Hematopoietic multipotent progenitor cell (in vitro differentiated cells): ENCODE measurements around the gene HOXD11. TPM values are rescaled to one million over a fixed set of nuclear protein-coding genes. Genes with fewer than 3 reads are reported as not detected.

Source experiments
- DNase-seq, 3 donors: peaks; one replicate each; pipeline ENCODE4 v3.0.0-alpha.2; 2011 to 2015; ENCODE audit warnings: low read depth in 2 of 3, low spot score in 2 of 3
- total RNA-seq: library from RNA; depleted of rRNA; stranded (reverse); fragments of >200 nt; gene quantifications from one replicate; pipeline ENCODE4 v1.2.3, GENCODE V29; 2012

The HOXD11 gene
- total RNA-seq, 1 donor: not detected

- no peak for DNase-seq
These were observed 3.3 kb upstream of the HOXD11 start for GRCh38 chr2:176103742-176104315.

GRCh38 chr2:176104316-176105077, 2.6 kb upstream of the HOXD11 start:
- no peak for DNase-seq

DNA sequence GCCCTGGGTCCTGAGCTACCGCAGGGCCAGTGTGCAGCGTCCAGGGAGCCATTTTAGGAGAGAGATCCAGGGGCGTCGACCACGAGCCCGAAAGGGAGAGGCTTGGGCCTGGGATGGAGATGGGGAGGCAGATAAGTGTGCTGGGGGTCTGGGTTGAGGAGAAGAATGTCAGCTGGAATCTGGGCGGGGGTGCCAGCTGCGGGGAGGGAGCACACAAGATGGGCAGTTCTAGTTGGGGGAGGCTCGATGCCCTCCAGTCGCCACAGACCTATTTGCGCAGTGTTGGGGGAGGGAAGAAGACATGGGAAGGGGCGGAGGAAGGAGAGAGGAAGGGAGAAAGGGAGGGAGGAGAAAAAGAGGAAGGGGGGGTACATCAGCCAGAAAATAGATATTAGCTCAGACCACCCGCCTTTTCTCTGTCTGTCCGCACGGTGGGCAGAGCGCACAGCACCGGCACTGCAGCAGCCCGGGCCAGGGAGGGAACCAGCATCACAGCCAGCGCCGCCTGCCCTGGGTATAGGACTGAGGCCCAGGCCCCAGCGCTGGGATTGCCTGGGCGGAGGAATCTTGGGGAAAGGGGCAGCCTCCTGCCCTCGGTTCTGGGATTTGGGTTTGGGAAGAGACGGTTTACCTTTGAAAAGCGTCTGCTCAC, 1.9 kb upstream of the HOXD11 start:
- DNase-seq: no peak

- DNase-seq: no peak
These were observed 1.1 kb upstream of the HOXD11 start for GRCh38 chr2:176105730-176106580.

DNA sequence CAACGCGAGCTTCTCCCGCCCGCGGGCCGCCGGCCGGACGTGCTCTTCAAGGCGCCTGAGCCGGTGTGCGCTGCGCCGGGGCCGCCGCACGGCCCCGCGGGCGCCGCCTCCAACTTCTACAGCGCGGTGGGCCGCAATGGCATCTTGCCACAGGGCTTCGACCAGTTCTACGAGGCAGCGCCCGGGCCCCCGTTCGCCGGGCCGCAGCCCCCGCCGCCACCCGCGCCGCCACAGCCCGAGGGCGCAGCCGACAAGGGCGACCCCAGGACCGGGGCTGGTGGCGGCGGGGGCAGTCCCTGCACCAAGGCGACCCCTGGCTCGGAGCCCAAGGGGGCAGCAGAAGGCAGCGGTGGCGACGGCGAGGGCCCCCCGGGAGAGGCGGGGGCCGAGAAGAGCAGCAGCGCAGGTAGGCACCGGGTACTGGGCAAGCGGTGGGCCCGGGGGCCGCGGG, 676 bp downstream of the HOXD11 start:
- DNase-seq: no peak

DNA sequence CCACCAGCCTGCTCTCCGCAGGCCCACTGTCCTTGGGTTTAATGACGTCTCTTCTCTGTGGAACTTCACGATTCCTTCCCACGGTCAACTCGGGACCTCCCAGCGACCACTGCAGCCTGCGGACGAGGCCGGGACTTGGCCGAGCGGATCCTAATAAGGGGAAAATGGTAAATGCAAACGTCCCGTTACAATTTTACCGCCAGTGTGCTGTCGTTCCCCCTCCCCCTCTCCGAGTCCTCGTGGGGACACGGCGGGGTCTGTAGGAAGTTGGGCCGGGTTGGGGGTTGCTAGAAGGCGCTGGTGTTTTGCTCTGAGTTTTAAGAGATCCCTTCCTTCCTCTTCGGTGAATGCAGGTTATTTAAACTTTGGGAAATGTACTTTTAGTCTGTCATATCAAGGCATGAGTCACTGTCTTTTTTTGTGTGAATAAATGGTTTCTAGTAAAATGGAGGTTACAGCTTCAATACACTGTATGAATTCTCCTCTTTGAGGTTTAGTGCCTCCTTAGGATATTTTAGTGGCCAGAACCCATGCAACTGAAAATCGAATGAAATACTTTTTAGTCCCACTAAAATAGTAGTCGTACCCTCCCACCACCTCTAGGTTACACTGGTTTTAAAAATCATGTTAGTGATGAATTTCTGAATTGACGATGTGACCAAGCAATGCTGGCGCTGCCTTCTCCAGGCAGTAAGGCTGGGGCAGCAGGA, 2.3 kb downstream of the HOXD11 start:
- DNase-seq: no peak

DNA sequence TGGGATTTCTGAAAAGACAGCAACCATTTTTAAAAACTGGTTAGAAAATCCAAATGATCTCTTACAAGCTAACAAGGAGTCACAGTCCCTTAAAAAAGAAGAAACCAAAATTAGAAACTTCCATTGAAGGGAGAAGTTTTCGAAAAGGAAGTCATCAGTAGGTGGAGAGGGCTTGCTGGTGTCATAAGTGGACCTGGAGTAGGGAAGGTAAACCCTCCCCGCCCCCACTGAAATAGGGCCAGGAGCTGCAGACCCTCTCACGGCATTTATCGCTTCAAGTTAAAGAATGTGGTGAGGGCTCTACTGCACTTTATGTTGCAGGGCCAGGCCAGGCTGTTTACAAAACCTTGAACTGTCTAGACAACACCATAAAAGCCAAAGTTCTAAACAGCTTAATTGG, 2.9 kb downstream of the HOXD11 start:
- no peak for DNase-seq

- DNase-seq: peak in 1 of 3 donors; percentile 51
These were observed 3.6 kb downstream of the HOXD11 start for GRCh38 chr2:176110415-176111308.

DNA sequence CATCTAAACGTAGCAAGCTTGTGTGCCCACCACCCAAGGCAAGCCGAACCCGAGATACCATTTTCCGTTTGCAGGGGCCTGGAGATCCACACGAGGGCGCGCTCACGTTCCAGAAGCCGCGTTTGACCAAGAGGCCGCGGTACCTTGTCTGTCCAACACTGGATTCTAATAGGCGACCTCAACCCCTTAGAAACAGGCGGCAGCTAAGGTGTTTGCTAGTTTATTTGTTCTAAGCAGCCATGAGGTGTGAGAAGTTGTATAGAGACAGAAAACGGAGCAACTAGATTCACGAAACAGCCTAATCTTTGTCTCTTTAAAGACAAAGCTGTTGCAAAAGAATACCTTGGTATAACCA, 4.2 kb downstream of the HOXD11 start:
- DNase-seq: peak in 2 of 3 donors; percentile 67 to 69

GRCh38 chr2:176111846-176112374, 4.8 kb downstream of the HOXD11 start:
- no peak for DNase-seq

DNA sequence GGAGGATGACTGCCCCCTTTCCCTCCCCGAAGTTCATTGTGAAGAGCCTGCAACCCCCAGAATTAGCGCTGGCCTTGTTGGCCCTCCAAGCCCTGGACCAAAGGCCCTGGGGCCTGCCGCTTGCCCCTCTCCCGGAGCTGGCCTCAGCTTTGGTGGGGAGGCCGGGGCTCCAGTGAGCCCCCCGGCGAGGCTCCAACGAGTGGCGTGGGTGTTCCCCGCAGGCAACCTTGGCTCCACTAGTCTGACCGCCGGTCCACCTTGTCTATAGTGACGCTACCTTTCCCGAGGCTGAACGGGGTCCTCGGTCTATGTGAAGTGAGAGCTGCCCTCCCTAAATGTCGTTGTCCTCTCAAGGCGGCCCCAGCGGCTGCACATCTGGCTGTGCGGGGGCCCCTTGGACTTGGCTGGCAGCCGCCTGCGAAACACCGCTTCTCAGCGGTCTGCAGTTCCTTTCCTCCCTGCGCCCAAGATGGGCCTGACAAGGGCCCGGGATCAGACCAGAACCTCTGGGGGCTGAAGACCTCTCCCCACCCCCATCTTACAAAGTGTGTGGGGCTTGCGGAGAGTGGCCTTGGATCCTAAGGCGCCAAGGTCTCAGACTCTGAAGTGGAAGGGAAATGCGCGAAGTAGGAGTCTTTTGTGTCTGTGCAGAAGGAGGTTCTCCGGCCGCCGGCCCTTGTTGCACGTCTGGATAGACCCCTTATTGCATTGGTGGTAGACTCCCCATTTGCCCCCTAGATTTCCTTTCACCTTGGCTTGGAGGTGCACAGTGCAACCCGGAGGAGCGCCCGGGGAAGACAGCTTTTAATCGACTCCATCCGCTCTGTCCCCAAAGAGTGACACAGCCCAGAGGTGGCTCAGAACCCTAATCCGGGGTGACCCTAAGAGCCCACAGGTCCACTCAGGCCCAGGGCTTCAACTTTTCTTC, 5.6 kb downstream of the HOXD11 start:
- DNase-seq: no peak

DNA sequence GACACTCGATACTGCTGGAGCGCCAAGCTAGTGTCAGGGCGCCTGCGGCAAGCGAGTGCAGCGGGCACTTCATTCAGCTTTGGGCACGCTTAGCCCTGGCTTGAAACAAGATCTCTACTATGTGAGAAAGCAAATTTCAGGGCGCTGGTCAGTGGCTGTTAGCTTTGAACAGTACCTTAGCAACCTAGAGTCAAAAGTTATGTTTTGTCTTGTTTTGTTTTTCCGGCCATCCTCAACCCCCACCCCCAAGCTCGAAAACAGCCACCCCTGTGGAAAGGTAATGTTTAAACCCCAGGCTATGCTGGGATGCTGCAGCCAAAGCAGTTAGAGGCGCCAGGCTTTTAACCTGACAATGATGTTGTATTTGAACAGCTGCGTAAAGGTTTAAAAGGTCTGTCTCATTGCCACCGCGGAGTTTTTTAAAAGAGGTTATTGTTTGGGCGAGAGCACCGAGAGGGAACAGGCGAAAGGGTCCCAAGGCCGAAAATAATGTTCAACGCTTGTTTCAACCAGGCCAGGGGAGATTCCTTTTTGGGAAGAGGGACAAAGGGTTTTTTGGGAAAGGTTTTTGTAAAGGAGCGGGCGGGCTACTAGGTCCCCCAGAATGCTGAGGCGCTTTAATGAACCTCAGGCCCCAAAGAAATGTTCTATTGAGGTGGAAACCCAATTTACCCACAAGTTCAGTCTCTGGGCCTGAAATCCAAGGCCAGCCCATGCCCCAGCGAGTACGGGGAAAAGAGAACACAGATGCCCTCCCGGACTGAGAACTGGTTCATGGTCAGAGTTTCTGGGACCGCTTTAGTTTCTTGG, 7.2 kb downstream of the HOXD11 start:
- no peak for DNase-seq

GRCh38 chr2:176114930-176115625, 8.0 kb downstream of the HOXD11 start:
- no peak for DNase-seq

GRCh38 chr2:176115883-176116813, 9.1 kb downstream of the HOXD11 start, which contains the start of gene HOXD10:
Gene HOXD10 (plus strand): TSS chr2:176116778. CDS start chr2:176116834, 56 bp downstream.
- DNase-seq: no peak

DNA sequence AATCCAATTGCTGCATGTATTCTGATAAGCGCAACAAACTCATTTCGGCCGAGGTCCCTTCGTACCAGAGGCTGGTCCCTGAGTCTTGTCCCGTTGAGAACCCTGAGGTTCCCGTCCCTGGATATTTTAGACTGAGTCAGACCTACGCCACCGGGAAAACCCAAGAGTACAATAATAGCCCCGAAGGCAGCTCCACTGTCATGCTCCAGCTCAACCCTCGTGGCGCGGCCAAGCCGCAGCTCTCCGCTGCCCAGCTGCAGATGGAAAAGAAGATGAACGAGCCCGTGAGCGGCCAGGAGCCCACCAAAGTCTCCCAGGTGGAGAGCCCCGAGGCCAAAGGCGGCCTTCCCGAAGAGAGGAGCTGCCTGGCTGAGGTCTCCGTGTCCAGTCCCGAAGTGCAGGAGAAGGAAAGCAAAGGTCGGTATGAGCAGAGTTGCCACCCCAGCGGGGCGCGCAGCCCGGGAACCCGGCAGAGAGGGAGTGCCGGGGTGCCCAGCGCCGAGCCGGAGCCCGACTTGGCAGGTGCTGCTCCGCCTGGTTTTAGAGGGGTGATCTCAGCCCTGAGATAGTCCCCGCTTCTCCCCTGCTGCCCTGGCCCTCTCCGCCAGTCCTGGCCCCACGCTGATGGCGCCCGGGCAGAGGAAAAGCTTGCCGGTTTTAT, 10.2 kb downstream of the HOXD11 start:
- no peak for DNase-seq
